Central memory CD4-positive, alpha-beta T cell (primary cell): Measurements from ENCODE around the gene COA5.
"Not testable (repeated sequence)": the region's sequence is repeated elsewhere in the genome, so short reads cannot be mapped to it uniquely, and the experiment has no call there.

Experiments
- DNase-seq: peaks from one replicate; pipeline ENCODE4 v3.0.0; 2022

Gene COA5

GRCh38 chr2:98605076-98605475 is 3.2 kb downstream of the COA5 start:
- no peak for DNase-seq

GRCh38 chr2:98604547-98604946 is 3.8 kb downstream of the COA5 start:
- DNase-seq = no peak

GRCh38 chr2:98601532-98602132 is 6.7 kb downstream of the COA5 start:
- DNase-seq = no peak

- DNase-seq = no peak
Measured at GRCh38 chr2:98598781-98599428, 9.4 kb downstream of the COA5 start.

- not testable (repeated sequence) for DNase-seq
Measured at GRCh38 chr2:98594665-98595064, 13.6 kb downstream of the COA5 start.

GRCh38 chr2:98592565-98592964 is 15.7 kb downstream of the COA5 start:
- DNase-seq = no peak

GRCh38 chr2:98589489-98589888 is 18.8 kb downstream of the COA5 start:
- no peak for DNase-seq

- DNase-seq = no peak
Measured at GRCh38 chr2:98588880-98589431, 19.4 kb downstream of the COA5 start.

GRCh38 chr2:98586551-98587140 is 21.7 kb downstream of the COA5 start:
- no peak for DNase-seq

GRCh38 chr2:98585386-98585785 is 22.9 kb downstream of the COA5 start:
- no peak for DNase-seq

- no peak for DNase-seq
Measured at GRCh38 chr2:98583816-98584618, 24.3 kb downstream of the COA5 start.

GRCh38 chr2:98583276-98583675 is 25.0 kb downstream of the COA5 start:
- no peak for DNase-seq

- no peak for DNase-seq
Measured at GRCh38 chr2:98582523-98582922, 25.8 kb downstream of the COA5 start.

- no peak for DNase-seq
Measured at GRCh38 chr2:98580656-98581284, 27.5 kb downstream of the COA5 start.

GRCh38 chr2:98579926-98580325 is 28.4 kb downstream of the COA5 start:
- DNase-seq = no peak

GRCh38 chr2:98578231-98578630 is 30.1 kb downstream of the COA5 start:
- no peak for DNase-seq

- no peak for DNase-seq
Measured at GRCh38 chr2:98577313-98577712, 31.0 kb downstream of the COA5 start.

- DNase-seq = no peak
Measured at GRCh38 chr2:98576666-98577312, 31.5 kb downstream of the COA5 start.

GRCh38 chr2:98573426-98573825 is 34.9 kb downstream of the COA5 start:
- DNase-seq = no peak

- no peak for DNase-seq
Measured at GRCh38 chr2:98572676-98573075, 35.6 kb downstream of the COA5 start.

- no peak for DNase-seq
Measured at GRCh38 chr2:98572211-98572610, 36.1 kb downstream of the COA5 start.

- no peak for DNase-seq
Measured at GRCh38 chr2:98571796-98572195, 36.5 kb downstream of the COA5 start.
